Astrocyte of the spinal cord (primary cell): ENCODE results near the gene AGPAT2.

Source experiments
- DNase-seq: peaks from one replicate; pipeline ENCODE4 v3.0.0; 2011; ENCODE audit warnings: low read depth, low spot score
- H3K4me3 ChIP-seq: 2 replicates; pipeline ENCODE4 v1.5.1; 2011; ENCODE audit warnings: low read depth, mild to moderate bottlenecking, low read length, moderate library complexity
- CTCF ChIP-seq: IDR thresholded peaks from 2 replicates; pipeline ENCODE4 v1.5.1; 2012; ENCODE audit warnings: low read depth, mild to moderate bottlenecking, low read length, inconsistent platforms
- in situ Hi-C: cut with HindIII; loops from 2 replicates; pipeline ENCODE4 v1.10.0; 2017; ENCODE audit warnings: low sequenced_read_pairs

Gene AGPAT2

GRCh38 chr9:136653323-136654079 is 33.8 kb downstream of the AGPAT2 start:
- no peak for DNase-seq
- in situ Hi-C loops: no loop called here
- TF ChIP-seq CTCF: no peak
- no peak overlapping the region for H3K4me3 ChIP-seq

DNA sequence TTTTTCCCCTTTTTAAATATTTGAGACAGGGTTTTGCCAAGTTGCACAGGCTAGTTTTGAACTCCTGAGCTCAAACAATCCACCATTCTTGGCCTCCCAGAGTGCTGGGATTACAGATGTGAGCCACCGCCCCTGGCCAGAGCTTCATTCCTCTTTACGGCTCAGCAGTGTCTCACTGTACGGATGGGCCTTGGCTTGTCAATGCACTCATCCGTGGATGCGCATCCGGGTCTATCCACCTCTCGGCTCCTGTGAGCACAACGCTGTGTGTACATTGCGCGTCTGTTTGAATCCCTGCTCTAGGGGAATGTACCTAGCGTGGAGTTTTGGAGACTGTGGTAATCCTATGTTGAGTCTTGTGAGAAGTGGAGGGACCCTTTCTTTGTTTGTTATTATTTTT is 35.4 kb downstream of the AGPAT2 start:
- no peak for DNase-seq
- H3K4me3 ChIP-seq: no peak overlapping the region
- in situ Hi-C loops: no loop called here
- TF ChIP-seq CTCF: no peak

DNA sequence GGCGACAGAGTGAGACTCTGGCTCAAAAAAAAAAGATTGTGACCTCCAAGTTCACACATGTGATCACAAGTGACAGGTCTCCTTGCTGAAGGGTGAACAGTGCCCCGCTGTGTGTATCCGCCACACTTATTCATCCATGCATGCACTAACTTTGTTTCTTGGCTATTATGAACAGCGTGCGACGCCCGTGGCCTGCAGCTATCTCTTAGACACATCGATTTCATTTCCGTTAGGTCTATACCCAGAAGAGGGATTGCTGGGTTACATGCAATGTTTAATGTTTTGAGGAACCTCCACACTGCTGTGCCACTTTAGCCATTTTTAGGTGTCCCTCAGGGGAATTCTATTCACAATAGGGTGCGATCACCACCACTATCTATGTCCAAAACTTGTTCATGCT is 36.6 kb downstream of the AGPAT2 start:
- in situ Hi-C loops: no loop called here

DNA sequence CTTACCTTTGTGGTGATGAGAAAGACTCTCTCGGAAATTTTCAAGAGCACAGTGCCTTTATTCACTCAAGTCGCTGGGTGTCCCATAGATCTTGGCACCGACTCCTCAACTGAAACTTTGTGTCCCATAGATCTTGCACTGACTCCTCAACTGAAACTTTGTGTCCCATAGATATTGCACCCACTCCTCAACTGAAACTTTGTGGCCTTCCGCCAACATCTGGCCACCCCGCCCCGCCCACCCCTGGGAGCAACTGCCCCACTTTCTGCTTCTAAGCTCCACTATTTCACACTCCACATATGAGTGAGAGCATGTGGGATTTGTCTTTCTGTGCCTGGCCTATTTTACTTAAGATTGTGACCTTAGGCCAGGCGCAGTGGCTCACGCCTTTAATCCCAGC is 37.2 kb downstream of the AGPAT2 start:
- DNase-seq: no peak
- in situ Hi-C loops: no loop called here
- no peak overlapping the region for H3K4me3 ChIP-seq
- no peak for TF ChIP-seq CTCF

More for the DNA sequence above, 36.6 kb downstream of the AGPAT2 start:
- TF ChIP-seq CTCF: no peak
- DNase-seq: no peak
- no peak overlapping the region for H3K4me3 ChIP-seq

GRCh38 chr9:136648751-136649150 is 38.5 kb downstream of the AGPAT2 start:
- in situ Hi-C loops: no loop called here
- no peak for DNase-seq
- TF ChIP-seq CTCF: no peak
- no peak overlapping the region for H3K4me3 ChIP-seq

DNA sequence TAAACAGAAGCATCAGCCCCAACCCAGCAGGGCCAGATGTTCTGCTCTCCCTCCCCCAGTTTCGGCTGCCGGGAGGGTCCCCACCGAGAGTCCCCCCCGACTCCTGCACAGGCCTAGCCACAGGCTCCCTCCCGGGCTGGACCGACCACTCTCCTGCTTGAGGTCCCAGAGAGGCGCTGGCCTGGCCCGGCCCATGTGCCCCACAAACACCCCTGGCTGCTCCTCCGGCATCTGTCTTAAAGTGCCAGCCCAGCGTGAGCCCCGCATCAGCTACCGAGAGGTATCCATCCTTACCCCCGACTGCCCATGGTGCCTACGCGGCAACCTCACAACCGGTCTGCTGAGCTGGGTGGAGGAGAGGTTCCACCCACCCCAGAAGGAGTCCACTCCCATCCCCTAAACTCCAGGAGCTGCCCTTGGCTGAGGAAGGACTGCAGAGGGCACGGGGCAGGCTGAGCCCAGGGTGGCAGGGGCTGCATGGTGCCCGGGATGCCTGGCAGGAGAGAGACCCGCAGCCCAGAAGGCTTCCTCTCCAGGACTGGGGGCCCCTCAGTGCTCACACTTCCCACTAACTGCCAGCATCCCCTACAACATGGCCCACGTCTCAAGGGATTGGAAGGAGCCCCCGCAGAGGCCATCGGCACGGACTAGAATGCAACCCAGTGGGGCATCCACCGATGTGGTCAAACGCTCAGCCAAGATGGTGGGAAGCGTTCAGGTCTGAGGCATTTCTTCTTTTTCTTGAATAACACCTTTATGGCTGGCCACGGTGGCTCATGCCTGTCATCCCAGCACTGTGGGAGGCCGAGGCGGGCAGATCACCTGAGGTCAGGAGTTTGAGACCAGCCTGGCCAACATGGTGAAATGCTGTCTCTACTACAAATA is 40.2 kb downstream of the AGPAT2 start:
- no peak overlapping the region for H3K4me3 ChIP-seq
- TF ChIP-seq CTCF: no peak
- in situ Hi-C loops: no loop called here
- no peak for DNase-seq
